HepG2 (cell line): ENCODE data around the gene ANKRD34C. TPM values are rescaled to one million over a fixed set of nuclear protein-coding genes. Genes with fewer than 3 reads are reported as not detected.

Source experiments
- ATAC-seq: fragments of 200-7000 bp; cut with Tn5 transposase; 3 replicates; pipeline ENCODE4 v1.9.1; 2020; ENCODE audit warnings: mild to moderate bottlenecking, moderate library complexity
- BruUV-seq: library from RNA; stranded (reverse); fragments of 400-500 nt; replicated peaks from 2 replicates; lab custom pipeline; 2021; lab: Mats Ljungman, UMichigan
- CTCF ChIA-PET: fragments of 300-600 bp; formaldehyde crosslinking; extraction: SDS; loops from one replicate; lab custom pipeline; 2021; ENCODE audit warnings: low total read pairs, inconsistent platforms, low intra/inter-chr PET ratio; lab: Yijun Ruan, JAX
- POLR2A ChIA-PET: fragments of 350-600 bp; sonication (Branson Sonifier 250); formaldehyde crosslinking; loops from one replicate; lab custom pipeline; 2020; ENCODE audit warnings: antibody characterized with exemption, inconsistent platforms; lab: Yijun Ruan, JAX
- DNase-seq: peaks from one replicate; pipeline ENCODE4 v3.0.0-alpha.2; 2015; ENCODE audit warnings: low spot score
- FAIRE-seq: peaks from 3 replicates; lab custom pipeline; 2011; peaks lifted over from hg19 to GRCh38; lab: Jason Lieb, UNC
- H2AFZ ChIP-seq: one replicate; pipeline ENCODE4 v1.6.1; 2011; ENCODE audit warnings: low read length, inconsistent platforms
- H3K27ac ChIP-seq: fragments of 300-600 bp; 3 replicates; pipeline ENCODE4 v1.8.0; 2011; ENCODE audit warnings: mixed run types, mild to moderate bottlenecking, mixed read lengths, low read length, inconsistent platforms; ENCODE audit not compliant: insufficient read depth; ENCODE audit errors: extremely low read length
- H3K27me3 ChIP-seq, 2 experiments: fragments of 200-600 bp in 1 of 2; 2 replicates in 1 of 2; 3 replicates in 1 of 2; pipeline versions ENCODE4 v1.6.0 to v1.8.0; 2011; ENCODE audit warnings: low read length in 2 of 2, mild to moderate bottlenecking in 2 of 2, moderate library complexity in 2 of 2, inconsistent platforms in 1 of 2; ENCODE audit not compliant: insufficient read depth in 2 of 2, control insufficient read depth in 1 of 2
- H3K36me3 ChIP-seq, 2 experiments: fragments of 200-600 bp in 1 of 2; replicated peaks in 1 of 2; 2 replicates in 1 of 2; 3 replicates in 1 of 2; pipeline versions ENCODE4 v1.5.1 to v1.8.0; 2011; ENCODE audit warnings: low read length in 2 of 2, inconsistent platforms in 1 of 2; ENCODE audit not compliant: insufficient read depth in 2 of 2, control insufficient read depth in 1 of 2
- H3K4me1 ChIP-seq: 2 replicates; pipeline ENCODE4 v1.5.1; 2012; ENCODE audit warnings: low read length, inconsistent platforms; ENCODE audit not compliant: insufficient read depth
- H3K4me2 ChIP-seq: 2 replicates; pipeline ENCODE4 v1.6.0; 2011; ENCODE audit warnings: low read depth, low read length, inconsistent platforms
- H3K4me3 ChIP-seq, 3 experiments: fragments of 200-600 bp in 1 of 3; sonication (generic), shearing (Covaris generic) in 1 of 3; replicated peaks in 1 of 3; 2 replicates each; pipeline ENCODE4 v1.5.1; 2011 to 2016; ENCODE audit warnings: low read length in 3 of 3, inconsistent platforms in 2 of 3, low read depth in 2 of 3, mild to moderate bottlenecking in 2 of 3, control low read depth in 1 of 3, mixed read lengths in 1 of 3; ENCODE audit not compliant: insufficient read depth in 1 of 3
- H3K79me2 ChIP-seq: one replicate; pipeline ENCODE4 v1.6.1; 2011; ENCODE audit warnings: low read length, inconsistent platforms; ENCODE audit not compliant: insufficient read depth
- H3K9ac ChIP-seq: 2 replicates; pipeline ENCODE4 v1.6.0; 2011; ENCODE audit warnings: mild to moderate bottlenecking, low read depth, low read length, inconsistent platforms; ENCODE audit not compliant: insufficient read depth
- H3K9me3 ChIP-seq: 2 replicates; pipeline ENCODE4 v1.5.1; 2012; ENCODE audit warnings: mild to moderate bottlenecking, low read length
- H4K20me1 ChIP-seq: 2 replicates; pipeline ENCODE4 v1.6.0; 2011; ENCODE audit warnings: inconsistent platforms, mild to moderate bottlenecking, low read length, moderate library complexity; ENCODE audit not compliant: insufficient read depth
- ELF1 ChIP-seq: sonication (generic); formaldehyde crosslinking; IDR thresholded peaks from 2 replicates; pipeline ENCODE4 v1.4.0; 2020; ENCODE audit warnings: missing genetic modification reagents
- HOXD1 ChIP-seq: sonication (generic); formaldehyde crosslinking; IDR thresholded peaks from 2 replicates; pipeline ENCODE4 v1.5.0; 2020; ENCODE audit warnings: missing genetic modification reagents
- SATB2 ChIP-seq: sonication (generic); formaldehyde crosslinking; IDR thresholded peaks from 2 replicates; pipeline ENCODE4 v1.5.0; 2020; ENCODE audit warnings: missing genetic modification reagents
- SP140L ChIP-seq: sonication (generic); formaldehyde crosslinking; IDR thresholded peaks from 2 replicates; pipeline ENCODE4 v1.4.0; 2020; ENCODE audit warnings: missing genetic modification reagents, borderline replicate concordance
- SRF ChIP-seq: IDR thresholded peaks from 2 replicates; pipeline ENCODE4 v1.6.1; 2011; ENCODE audit warnings: mild to moderate bottlenecking, low read depth, low read length, moderate library complexity
- TARDBP ChIP-seq: sonication (generic); formaldehyde crosslinking; IDR thresholded peaks from 2 replicates; pipeline ENCODE4 v1.8.0; 2022; ENCODE audit warnings: mild to moderate bottlenecking, missing genetic modification reagents
- TCF12 ChIP-seq, 2 experiments: fragments of 450-650 bp in 1 of 2; sonication (generic) in 1 of 2; formaldehyde crosslinking in 1 of 2; IDR thresholded peaks; 2 replicates each; pipeline versions ENCODE4 v1.6.1 to v1.8.0; 2017 to 2022; ENCODE audit warnings: antibody characterized with exemption in 1 of 2, mild to moderate bottlenecking in 1 of 2, missing genetic modification reagents in 1 of 2, moderate library complexity in 1 of 2
- ZFP37 ChIP-seq: sonication (generic); formaldehyde crosslinking; IDR thresholded peaks from 2 replicates; pipeline ENCODE4 v1.4.0; 2020; ENCODE audit warnings: missing genetic modification reagents, borderline replicate concordance
- ZNF251 ChIP-seq: sonication (generic); formaldehyde crosslinking; IDR thresholded peaks from 2 replicates; pipeline ENCODE4 v1.9.0; 2021; ENCODE audit warnings: mild to moderate bottlenecking, missing genetic modification reagents
- ZSCAN9 ChIP-seq: IDR thresholded peaks from 2 replicates; pipeline ENCODE4 v1.6.1; 2016; ENCODE audit warnings: borderline replicate concordance
- WGBS: methylation state at CpG from one replicate; pipeline ENCODE4 v1.1.6; 2017; ENCODE audit warnings: low lambda C conversion rate; 5-methylcytosine and 5-hydroxymethylcytosine counted together
- in situ Hi-C: cut with HindIII; loops from 2 replicates; pipeline ENCODE4 v1.10.0; 2017; ENCODE audit warnings: low pct_unique_long_range_greater_than_20kb; ENCODE audit not compliant: extremely low pct_ligation_motif_present
- intact Hi-C: fragments of 100-400 bp; cut with micrococcal nuclease; formaldehyde crosslinking; loops from one replicate; pipeline ENCODE4 v1.10.0; 2022; ENCODE audit not compliant: unreplicated experiment
- polyA plus RNA-seq, 8 experiments: library from polyadenylated mRNA; depleted of rRNA in 3 of 8; stranded (reverse) in 7 of 8; unstranded in 1 of 8; fragments of >200 nt; fragmentation: Illumina TruSeq in 4 of 8; extraction: Trizol in 4 of 8; gene quantifications; 2 replicates each; pipeline versions ENCODE4 v1.2.1 to v1.2.3, GENCODE V29; 2011 to 2016; ENCODE audit warnings: low read depth in 4 of 8, missing spikeins in 1 of 8, mixed read lengths in 1 of 8; ENCODE audit not compliant: insufficient read depth in 1 of 8
- total RNA-seq, 5 experiments: library from RNA; depleted of rRNA; stranded (reverse); fragments of >200 nt; fragmentation: Illumina TruSeq; extraction: Trizol; gene quantifications; 2 replicates each; pipeline ENCODE4 v1.2.3, GENCODE V29; 2016; ENCODE audit warnings: low read depth in 1 of 5
- TF ChIP-seq, protein P1 (sequence below): sonication (generic); formaldehyde crosslinking; IDR thresholded peaks from 2 replicates; pipeline ENCODE4 v1.5.0; 2020; ENCODE audit warnings: mild to moderate bottlenecking, low read depth, missing genetic modification reagents, borderline replicate concordance
- TF ChIP-seq, protein P2 (sequence below): sonication (generic); formaldehyde crosslinking; IDR thresholded peaks from 2 replicates; pipeline ENCODE4 v1.5.1; 2020; ENCODE audit warnings: missing genetic modification reagents, mild to moderate bottlenecking, borderline replicate concordance
- TF ChIP-seq, protein P3 (sequence below), 2 experiments: sonication (generic) in 1 of 2; formaldehyde crosslinking in 1 of 2; IDR thresholded peaks; 2 replicates each; pipeline versions ENCODE4 v1.4.0 to v1.6.1; 2018 to 2020; ENCODE audit warnings: missing genetic modification reagents in 2 of 2, borderline replicate concordance in 1 of 2, low read depth in 1 of 2, mild to moderate bottlenecking in 1 of 2, missing biosample characterization in 1 of 2
- TF ChIP-seq, protein P4 (sequence below): sonication (generic); formaldehyde crosslinking; IDR thresholded peaks from 2 replicates; pipeline ENCODE4 v1.8.0; 2022; ENCODE audit warnings: missing genetic modification reagents, mild to moderate bottlenecking, inconsistent platforms, borderline replicate concordance
- TF ChIP-seq, protein P5 (sequence below): sonication (generic); formaldehyde crosslinking; IDR thresholded peaks from 2 replicates; pipeline ENCODE4 v1.4.0; 2020; ENCODE audit warnings: missing genetic modification reagents

ANKRD34C gene
- total and polyA plus RNA-seq, 2 of the 13 experiments (the other 11 are each of a cell fraction or from before 2014, with no cell fraction given), result not detected

DNA sequence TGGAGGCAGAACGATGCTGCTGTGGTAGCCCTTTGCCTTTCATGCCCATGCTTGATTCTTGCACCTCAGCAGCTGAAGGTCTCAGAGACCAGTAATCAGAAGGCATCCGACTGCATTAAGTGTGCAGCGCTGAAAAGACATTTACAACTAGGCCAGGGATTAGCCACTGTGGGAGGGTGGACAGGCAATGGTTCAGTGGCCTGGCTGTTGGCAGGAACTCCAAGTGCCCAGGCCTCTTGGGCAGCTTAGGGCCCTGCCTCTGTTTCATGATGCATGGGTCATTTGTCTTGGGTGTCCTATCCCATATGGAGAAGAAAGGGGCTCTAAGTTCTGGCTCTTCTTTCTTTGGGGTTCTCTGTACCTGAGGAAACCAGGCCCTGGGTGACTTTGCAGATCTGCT is 39.8 kb downstream of the ANKRD34C start:
- no peak for FAIRE-seq
- H4K20me1 ChIP-seq, result peaks cover 8% of the 10 kb centered on the region; the same call in 1 of the 2 replicates
- H3K9ac ChIP-seq, result no peak overlapping the region
- ATAC-seq, result no peak
- no peaks in the 10 kb centered on the region for H3K27me3 ChIP-seq
- no peak overlapping the region for H2AFZ ChIP-seq
- H3K4me1 ChIP-seq, result no peaks in the 10 kb centered on the region
- H3K36me3 ChIP-seq, result peaks cover 25 to 67% of the 10 kb centered on the region in 2 experiments
- no peaks in the 10 kb centered on the region for H3K9me3 ChIP-seq
- no peak overlapping the region for H3K4me2 ChIP-seq
- POLR2A ChIA-PET, result no interaction called here
- peaks cover 3% of the 10 kb centered on the region for H3K79me2 ChIP-seq
- intact Hi-C loops (no loop called here), in situ Hi-C loops (no loop called here)
- CTCF ChIA-PET, result no interaction called here
- no peak for DNase-seq
- H3K4me3 ChIP-seq, result no peak overlapping the region
- WGBS, result 96% methylated on average over 3 of the region's 3 CpGs
- BruUV-seq, result no TSS peak
- H3K27ac ChIP-seq, result no peak overlapping the region
- TF ChIP-seq, protein P1, sequence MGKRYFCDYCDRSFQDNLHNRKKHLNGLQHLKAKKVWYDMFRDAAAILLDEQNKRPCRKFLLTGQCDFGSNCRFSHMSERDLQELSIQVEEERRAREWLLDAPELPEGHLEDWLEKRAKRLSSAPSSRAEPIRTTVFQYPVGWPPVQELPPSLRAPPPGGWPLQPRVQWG (CRISPR knock-in tag), result no peak
- TF ChIP-seq HOXD1 (no peak), ZFP37 (no peak), SP140L (CRISPR knock-in tag) (no peak), ZSCAN9 (no peak), ZNF251 (CRISPR knock-in tag) (no peak), TARDBP (CRISPR knock-in tag) (no peak), SRF (no peak), TCF12 (IDR thresholded peaks at IDR 0.05) (no peak), TCF12 (CRISPR knock-in tag; IDR thresholded peaks at IDR 0.05) (no peak), ELF1 (CRISPR knock-in tag) (no peak), SATB2 (CRISPR knock-in tag) (no peak)
- TF ChIP-seq, protein P2, sequence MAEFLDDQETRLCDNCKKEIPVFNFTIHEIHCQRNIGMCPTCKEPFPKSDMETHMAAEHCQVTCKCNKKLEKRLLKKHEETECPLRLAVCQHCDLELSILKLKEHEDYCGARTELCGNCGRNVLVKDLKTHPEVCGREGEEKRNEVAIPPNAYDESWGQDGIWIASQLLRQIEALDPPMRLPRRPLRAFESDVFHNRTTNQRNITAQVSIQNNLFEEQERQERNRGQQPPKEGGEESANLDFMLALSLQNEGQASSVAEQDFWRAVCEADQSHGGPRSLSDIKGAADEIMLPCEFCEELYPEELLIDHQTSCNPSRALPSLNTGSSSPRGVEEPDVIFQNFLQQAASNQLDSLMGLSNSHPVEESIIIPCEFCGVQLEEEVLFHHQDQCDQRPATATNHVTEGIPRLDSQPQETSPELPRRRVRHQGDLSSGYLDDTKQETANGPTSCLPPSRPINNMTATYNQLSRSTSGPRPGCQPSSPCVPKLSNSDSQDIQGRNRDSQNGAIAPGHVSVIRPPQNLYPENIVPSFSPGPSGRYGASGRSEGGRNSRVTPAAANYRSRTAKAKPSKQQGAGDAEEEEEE (CRISPR knock-in tag), result no peak
- TF ChIP-seq, protein P3, sequence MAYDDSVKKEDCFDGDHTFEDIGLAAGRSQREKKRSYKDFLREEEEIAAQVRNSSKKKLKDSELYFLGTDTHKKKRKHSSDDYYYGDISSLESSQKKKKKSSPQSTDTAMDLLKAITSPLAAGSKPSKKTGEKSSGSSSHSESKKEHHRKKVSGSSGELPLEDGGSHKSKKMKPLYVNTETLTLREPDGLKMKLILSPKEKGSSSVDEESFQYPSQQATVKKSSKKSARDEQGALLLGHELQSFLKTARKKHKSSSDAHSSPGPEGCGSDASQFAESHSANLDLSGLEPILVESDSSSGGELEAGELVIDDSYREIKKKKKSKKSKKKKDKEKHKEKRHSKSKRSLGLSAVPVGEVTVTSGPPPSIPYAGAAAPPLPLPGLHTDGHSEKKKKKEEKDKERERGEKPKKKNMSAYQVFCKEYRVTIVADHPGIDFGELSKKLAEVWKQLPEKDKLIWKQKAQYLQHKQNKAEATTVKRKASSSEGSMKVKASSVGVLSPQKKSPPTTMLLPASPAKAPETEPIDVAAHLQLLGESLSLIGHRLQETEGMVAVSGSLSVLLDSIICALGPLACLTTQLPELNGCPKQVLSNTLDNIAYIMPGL (CRISPR knock-in tag; IDR thresholded peaks at IDR 0.05; ENCODE audit: borderline replicate concordance in 1 of 2, low read depth in 1 of 2), result no peak
- TF ChIP-seq, protein P4, sequence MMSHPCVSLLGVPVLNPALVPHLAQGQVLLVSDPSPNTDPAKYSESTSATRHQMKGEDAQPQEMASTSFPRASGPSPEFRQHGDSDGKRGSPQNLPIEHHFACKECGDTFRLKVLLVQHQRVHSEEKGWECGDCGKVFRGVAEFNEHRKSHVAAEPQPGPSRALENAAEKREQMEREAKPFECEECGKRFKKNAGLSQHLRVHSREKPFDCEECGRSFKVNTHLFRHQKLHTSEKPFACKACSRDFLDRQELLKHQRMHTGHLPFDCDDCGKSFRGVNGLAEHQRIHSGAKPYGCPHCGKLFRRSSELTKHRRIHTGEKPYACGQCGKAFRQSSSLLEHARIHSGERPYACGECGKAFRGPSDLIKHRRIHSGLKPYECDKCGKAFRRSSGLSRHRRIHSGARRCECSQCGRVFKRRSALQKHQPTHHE (CRISPR knock-in tag), result no peak
- TF ChIP-seq, protein P5, sequence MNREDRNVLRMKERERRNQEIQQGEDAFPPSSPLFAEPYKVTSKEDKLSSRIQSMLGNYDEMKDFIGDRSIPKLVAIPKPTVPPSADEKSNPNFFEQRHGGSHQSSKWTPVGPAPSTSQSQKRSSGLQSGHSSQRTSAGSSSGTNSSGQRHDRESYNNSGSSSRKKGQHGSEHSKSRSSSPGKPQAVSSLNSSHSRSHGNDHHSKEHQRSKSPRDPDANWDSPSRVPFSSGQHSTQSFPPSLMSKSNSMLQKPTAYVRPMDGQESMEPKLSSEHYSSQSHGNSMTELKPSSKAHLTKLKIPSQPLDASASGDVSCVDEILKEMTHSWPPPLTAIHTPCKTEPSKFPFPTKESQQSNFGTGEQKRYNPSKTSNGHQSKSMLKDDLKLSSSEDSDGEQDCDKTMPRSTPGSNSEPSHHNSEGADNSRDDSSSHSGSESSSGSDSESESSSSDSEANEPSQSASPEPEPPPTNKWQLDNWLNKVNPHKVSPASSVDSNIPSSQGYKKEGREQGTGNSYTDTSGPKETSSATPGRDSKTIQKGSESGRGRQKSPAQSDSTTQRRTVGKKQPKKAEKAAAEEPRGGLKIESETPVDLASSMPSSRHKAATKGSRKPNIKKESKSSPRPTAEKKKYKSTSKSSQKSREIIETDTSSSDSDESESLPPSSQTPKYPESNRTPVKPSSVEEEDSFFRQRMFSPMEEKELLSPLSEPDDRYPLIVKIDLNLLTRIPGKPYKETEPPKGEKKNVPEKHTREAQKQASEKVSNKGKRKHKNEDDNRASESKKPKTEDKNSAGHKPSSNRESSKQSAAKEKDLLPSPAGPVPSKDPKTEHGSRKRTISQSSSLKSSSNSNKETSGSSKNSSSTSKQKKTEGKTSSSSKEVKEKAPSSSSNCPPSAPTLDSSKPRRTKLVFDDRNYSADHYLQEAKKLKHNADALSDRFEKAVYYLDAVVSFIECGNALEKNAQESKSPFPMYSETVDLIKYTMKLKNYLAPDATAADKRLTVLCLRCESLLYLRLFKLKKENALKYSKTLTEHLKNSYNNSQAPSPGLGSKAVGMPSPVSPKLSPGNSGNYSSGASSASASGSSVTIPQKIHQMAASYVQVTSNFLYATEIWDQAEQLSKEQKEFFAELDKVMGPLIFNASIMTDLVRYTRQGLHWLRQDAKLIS (CRISPR knock-in tag), result no peak
